Panc1 (cell line): Measurements from ENCODE around the gene PLEKHO2. TPM values are rescaled to one million over a fixed set of nuclear protein-coding genes. Genes with fewer than 3 reads are reported as not detected.

Experiments used
- ATAC-seq: fragments of 200-7000 bp; cut with Tn5 transposase; 2 replicates; pipeline ENCODE4 v1.9.1; 2020; ENCODE audit warnings: mild to moderate bottlenecking, moderate library complexity
- BruUV-seq: library from RNA; stranded (reverse); fragments of 400-500 nt; replicated peaks from 2 replicates; lab custom pipeline; 2021; lab: Mats Ljungman, UMichigan
- CTCF ChIA-PET: fragments of 300-600 bp; sonication (Branson Sonifier 250); formaldehyde crosslinking; loops from one replicate; lab custom pipeline; 2022; ENCODE audit warnings: antibody characterized with exemption; lab: Charles Lee
- POLR2A ChIA-PET: fragments of 300-600 bp; sonication (Branson Sonifier 250); formaldehyde crosslinking; loops from one replicate; lab custom pipeline; 2022; ENCODE audit warnings: antibody characterized with exemption; lab: Charles Lee
- DNase-seq: peaks from one replicate; pipeline ENCODE4 v3.0.0-alpha.2; 2010; ENCODE audit warnings: low read depth, low spot score
- H3K27ac ChIP-seq: 2 replicates; pipeline ENCODE4 v1.5.1; 2011; ENCODE audit warnings: mild to moderate bottlenecking, low read length, inconsistent platforms
- H3K27me3 ChIP-seq: fragments of 200-500 bp; sonication (Bioruptor generic); 2 replicates; pipeline ENCODE4 v1.6.0; 2014; ENCODE audit warnings: low read length, inconsistent platforms; ENCODE audit not compliant: control insufficient read depth, insufficient read depth
- H3K36me3 ChIP-seq: fragments of 200-500 bp; sonication (Bioruptor generic); 2 replicates; pipeline ENCODE4 v1.5.1; 2014; ENCODE audit warnings: inconsistent platforms, mild to moderate bottlenecking, low read length, moderate library complexity; ENCODE audit not compliant: control insufficient read depth, insufficient read depth
- H3K4me1 ChIP-seq: 2 replicates; pipeline ENCODE4 v1.5.1; 2011; ENCODE audit warnings: inconsistent platforms, mild to moderate bottlenecking, low read length, moderate library complexity; ENCODE audit not compliant: control insufficient read depth, insufficient read depth
- H3K4me3 ChIP-seq, 2 experiments: 2 replicates each; pipeline ENCODE4 v1.5.1; 2011 to 2012; ENCODE audit warnings: low read depth in 2 of 2, low read length in 2 of 2, mild to moderate bottlenecking in 2 of 2, inconsistent platforms in 1 of 2, moderate library complexity in 1 of 2
- H3K9me3 ChIP-seq: fragments of 200-500 bp; sonication (Bioruptor generic); 2 replicates; pipeline ENCODE4 v1.5.1; 2014; ENCODE audit warnings: low read depth, mild to moderate bottlenecking, inconsistent platforms, low read length, moderate library complexity; ENCODE audit not compliant: control insufficient read depth, insufficient read depth
- POLR2AphosphoS5 ChIP-seq: IDR thresholded peaks from 2 replicates; pipeline ENCODE4 v1.6.1; 2012; ENCODE audit warnings: mild to moderate bottlenecking, low read depth, low read length, moderate library complexity
- SIN3A ChIP-seq: IDR thresholded peaks from 2 replicates; pipeline ENCODE4 v1.6.1; 2012; ENCODE audit warnings: low read depth, mild to moderate bottlenecking, low read length, moderate library complexity, borderline replicate concordance; ENCODE audit not compliant: insufficient read depth
- TCF7L2 ChIP-seq: IDR thresholded peaks from 2 replicates; pipeline ENCODE4 v1.6.1; 2011; ENCODE audit warnings: mild to moderate bottlenecking, low read depth, low read length, inconsistent platforms
- in situ Hi-C: cut with HindIII; loops from 2 replicates; pipeline ENCODE4 v1.10.0; 2016; ENCODE audit warnings: low sequenced_read_pairs, low pct_unique_long_range_greater_than_20kb
- intact Hi-C: fragments of 100-400 bp; cut with micrococcal nuclease; formaldehyde crosslinking; loops from one replicate; pipeline ENCODE4 v1.10.0; 2022; ENCODE audit not compliant: unreplicated experiment
- total RNA-seq: library from RNA; stranded (reverse); gene quantifications from one replicate; pipeline ENCODE4 v1.2.1, GENCODE V29; 2021; ENCODE audit not compliant: unreplicated experiment
- TF ChIP-seq, protein P1 (sequence below): fragments of 450-650 bp; IDR thresholded peaks from 2 replicates; pipeline ENCODE4 v1.5.1; 2017; ENCODE audit warnings: mild to moderate bottlenecking
- TF ChIP-seq, protein P2 (sequence below), 2 experiments: IDR thresholded peaks; 2 replicates each; pipeline ENCODE4 v1.6.1; 2011 to 2012; ENCODE audit warnings: low read depth in 2 of 2, control low read depth in 1 of 2, low read length in 1 of 2, mild to moderate bottlenecking in 1 of 2, moderate library complexity in 1 of 2; ENCODE audit not compliant: insufficient read depth in 1 of 2

PLEKHO2 gene
- total RNA-seq, 1 experiment from 2014 or later: 11.1 TPM

- CTCF ChIA-PET: no interaction called here
- H3K27me3 ChIP-seq: no peaks in the 10 kb centered on the region
- DNase-seq (no peak), ATAC-seq (no peak)
- POLR2A ChIA-PET: no interaction called here
- H3K27ac ChIP-seq: no peak overlapping the region
- intact Hi-C loops (no loop called here), in situ Hi-C loops (no loop called here)
- H3K36me3 ChIP-seq: no peaks in the 10 kb centered on the region
- H3K9me3 ChIP-seq: no peaks in the 10 kb centered on the region
- H3K4me3 ChIP-seq: no peak overlapping the region
- H3K4me1 ChIP-seq: peaks cover 4% of the 10 kb centered on the region; the same call in 1 of the 2 replicates
- no peak for TF ChIP-seq SIN3A
- TF ChIP-seq, protein P1, sequence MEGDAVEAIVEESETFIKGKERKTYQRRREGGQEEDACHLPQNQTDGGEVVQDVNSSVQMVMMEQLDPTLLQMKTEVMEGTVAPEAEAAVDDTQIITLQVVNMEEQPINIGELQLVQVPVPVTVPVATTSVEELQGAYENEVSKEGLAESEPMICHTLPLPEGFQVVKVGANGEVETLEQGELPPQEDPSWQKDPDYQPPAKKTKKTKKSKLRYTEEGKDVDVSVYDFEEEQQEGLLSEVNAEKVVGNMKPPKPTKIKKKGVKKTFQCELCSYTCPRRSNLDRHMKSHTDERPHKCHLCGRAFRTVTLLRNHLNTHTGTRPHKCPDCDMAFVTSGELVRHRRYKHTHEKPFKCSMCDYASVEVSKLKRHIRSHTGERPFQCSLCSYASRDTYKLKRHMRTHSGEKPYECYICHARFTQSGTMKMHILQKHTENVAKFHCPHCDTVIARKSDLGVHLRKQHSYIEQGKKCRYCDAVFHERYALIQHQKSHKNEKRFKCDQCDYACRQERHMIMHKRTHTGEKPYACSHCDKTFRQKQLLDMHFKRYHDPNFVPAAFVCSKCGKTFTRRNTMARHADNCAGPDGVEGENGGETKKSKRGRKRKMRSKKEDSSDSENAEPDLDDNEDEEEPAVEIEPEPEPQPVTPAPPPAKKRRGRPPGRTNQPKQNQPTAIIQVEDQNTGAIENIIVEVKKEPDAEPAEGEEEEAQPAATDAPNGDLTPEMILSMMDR: no peak
- TF ChIP-seq TCF7L2: no peak
- TF ChIP-seq POLR2AphosphoS5: no peak
- TF ChIP-seq, protein P2, sequence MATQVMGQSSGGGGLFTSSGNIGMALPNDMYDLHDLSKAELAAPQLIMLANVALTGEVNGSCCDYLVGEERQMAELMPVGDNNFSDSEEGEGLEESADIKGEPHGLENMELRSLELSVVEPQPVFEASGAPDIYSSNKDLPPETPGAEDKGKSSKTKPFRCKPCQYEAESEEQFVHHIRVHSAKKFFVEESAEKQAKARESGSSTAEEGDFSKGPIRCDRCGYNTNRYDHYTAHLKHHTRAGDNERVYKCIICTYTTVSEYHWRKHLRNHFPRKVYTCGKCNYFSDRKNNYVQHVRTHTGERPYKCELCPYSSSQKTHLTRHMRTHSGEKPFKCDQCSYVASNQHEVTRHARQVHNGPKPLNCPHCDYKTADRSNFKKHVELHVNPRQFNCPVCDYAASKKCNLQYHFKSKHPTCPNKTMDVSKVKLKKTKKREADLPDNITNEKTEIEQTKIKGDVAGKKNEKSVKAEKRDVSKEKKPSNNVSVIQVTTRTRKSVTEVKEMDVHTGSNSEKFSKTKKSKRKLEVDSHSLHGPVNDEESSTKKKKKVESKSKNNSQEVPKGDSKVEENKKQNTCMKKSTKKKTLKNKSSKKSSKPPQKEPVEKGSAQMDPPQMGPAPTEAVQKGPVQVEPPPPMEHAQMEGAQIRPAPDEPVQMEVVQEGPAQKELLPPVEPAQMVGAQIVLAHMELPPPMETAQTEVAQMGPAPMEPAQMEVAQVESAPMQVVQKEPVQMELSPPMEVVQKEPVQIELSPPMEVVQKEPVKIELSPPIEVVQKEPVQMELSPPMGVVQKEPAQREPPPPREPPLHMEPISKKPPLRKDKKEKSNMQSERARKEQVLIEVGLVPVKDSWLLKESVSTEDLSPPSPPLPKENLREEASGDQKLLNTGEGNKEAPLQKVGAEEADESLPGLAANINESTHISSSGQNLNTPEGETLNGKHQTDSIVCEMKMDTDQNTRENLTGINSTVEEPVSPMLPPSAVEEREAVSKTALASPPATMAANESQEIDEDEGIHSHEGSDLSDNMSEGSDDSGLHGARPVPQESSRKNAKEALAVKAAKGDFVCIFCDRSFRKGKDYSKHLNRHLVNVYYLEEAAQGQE (IDR thresholded peaks at IDR 0.05; ENCODE audit: insufficient read depth in 1 of 2, low read depth in 2 of 2, low read length in 1 of 2): no peak
- BruUV-seq: no TSS peak
These were observed 12.8 kb downstream of the PLEKHO2 start for GRCh38 chr15:64854526-64854925.

DNA sequence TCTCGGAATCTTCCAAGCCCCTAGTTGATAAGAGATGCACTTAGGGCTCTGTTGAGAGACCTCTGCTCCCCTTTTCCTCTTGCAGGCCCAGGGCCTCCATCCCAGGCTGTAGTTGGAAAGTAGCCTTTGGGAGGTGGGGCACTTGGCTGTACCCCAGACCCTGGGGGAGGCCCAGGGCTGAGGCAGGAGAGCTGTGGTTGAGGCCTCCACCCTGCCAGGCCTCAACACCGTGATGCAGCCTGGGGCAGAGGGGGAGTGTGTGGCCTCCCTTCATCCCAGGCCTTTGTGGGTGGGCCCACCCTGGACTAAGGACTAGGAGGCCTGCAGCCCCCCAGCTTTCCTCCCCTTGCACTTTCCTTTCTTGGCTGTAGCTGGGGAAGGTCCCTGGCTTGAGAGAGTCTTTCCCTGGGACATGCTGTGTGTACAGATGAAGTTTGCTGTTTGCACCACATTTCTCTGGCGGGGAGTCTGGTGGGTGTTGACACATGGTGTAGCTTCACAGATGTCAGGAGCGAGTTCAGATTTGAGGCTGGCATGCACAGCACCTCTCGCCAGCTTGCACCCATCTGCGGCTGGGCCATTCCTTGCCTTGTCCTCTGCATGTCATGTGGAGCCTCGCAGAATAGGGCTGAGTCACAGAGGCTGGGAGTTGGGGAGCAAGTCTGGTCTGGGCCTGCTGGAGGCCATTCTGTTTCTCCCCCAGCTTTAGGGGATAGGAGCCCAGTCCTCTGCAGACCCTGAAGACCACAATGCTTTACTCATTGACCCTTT is 13.7 kb downstream of the PLEKHO2 start:
- no peak for DNase-seq
- TF ChIP-seq, protein P1: no peak
- TF ChIP-seq TCF7L2: no peak
- TF ChIP-seq POLR2AphosphoS5: no peak
- TF ChIP-seq, protein P2 (IDR thresholded peaks at IDR 0.05; ENCODE audit: insufficient read depth in 1 of 2, low read depth in 2 of 2, low read length in 1 of 2): no peak
- TF ChIP-seq SIN3A: no peak
- Histone ChIP-seq H3K9me3 (no peaks in the 10 kb centered on the region), H3K27ac (no peak overlapping the region), H3K27me3 (no peaks in the 10 kb centered on the region), H3K4me1 (peaks cover 4% of the 10 kb centered on the region; the same call in 1 of the 2 replicates), H3K36me3 (no peaks in the 10 kb centered on the region), H3K4me3 (no peak overlapping the region)
- ChIA-PET CTCF (no interaction called here), POLR2A (no interaction called here)
- in situ Hi-C loops: no loop called here
- no TSS peak for BruUV-seq
- intact Hi-C loops: no loop called here
- no peak for ATAC-seq
